Activated CD4-positive, alpha-beta T cell treated with anti-CD3 and anti-CD28 coated beads, Interleukin-2, amount 50 U/mL, for 48 hours (primary cell): Measurements from ENCODE around the gene ATXN7L1.
A peak's percentile ranks its signal among the peaks of the same experiment; 100 is the strongest.
"Not testable (repeated sequence)": the region's sequence is repeated elsewhere in the genome, so short reads cannot be mapped to it uniquely, and the experiment has no call there.

Source experiments
- DNase-seq, 2 experiments: peaks; one replicate each; pipeline ENCODE4 v3.0.0-alpha.2; 2020

ATXN7L1 gene

GRCh38 chr7:105800442-105800841 is 76.0 kb downstream of the ATXN7L1 start:
- DNase-seq = peak; percentile 41 to 53

GRCh38 chr7:105799677-105800076 is 76.7 kb downstream of the ATXN7L1 start:
- no peak for DNase-seq

GRCh38 chr7:105799006-105799405 is 77.4 kb downstream of the ATXN7L1 start:
- no peak for DNase-seq

DNA sequence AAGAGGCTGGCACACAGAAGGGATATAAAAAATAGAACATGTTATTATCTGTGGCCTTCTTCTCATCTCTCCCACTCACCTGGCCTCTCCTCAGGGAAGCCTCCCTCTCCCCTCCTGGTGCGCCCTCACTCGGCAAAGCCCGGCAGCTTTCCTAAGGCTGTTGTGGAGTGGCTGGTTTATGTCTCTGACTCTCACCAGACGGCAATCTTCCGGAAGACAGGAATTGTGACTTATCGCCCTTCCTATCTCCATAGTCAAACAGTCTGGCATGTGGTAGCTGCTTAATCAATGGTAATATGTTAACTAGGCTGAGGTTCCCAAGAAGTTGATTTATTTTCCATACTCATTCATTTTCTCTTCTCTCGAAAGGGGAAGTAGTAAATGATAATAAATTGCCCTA is 78.7 kb downstream of the ATXN7L1 start:
- DNase-seq = no peak

DNA sequence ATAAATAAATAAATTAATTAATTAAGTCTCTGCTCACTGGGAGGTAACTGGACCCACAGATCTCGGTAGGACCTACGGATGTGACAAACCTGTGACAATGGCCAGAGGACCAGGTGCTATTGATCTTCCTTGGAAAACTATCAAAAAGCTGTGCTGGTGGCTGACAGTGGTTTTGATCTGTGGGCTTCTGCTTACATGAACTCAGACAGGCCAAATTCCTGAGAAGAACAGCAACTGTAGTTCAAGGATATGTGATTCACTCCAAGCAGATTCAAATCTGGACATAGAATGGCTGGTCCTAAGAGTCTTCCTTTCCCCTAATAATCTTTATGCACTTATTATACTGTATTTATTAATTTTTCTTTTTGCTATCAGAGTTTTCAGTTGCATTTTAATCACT is 80.0 kb downstream of the ATXN7L1 start:
- no peak for DNase-seq

- no peak for DNase-seq
Measured at GRCh38 chr7:105794741-105795729, 81.4 kb downstream of the ATXN7L1 start.

DNA sequence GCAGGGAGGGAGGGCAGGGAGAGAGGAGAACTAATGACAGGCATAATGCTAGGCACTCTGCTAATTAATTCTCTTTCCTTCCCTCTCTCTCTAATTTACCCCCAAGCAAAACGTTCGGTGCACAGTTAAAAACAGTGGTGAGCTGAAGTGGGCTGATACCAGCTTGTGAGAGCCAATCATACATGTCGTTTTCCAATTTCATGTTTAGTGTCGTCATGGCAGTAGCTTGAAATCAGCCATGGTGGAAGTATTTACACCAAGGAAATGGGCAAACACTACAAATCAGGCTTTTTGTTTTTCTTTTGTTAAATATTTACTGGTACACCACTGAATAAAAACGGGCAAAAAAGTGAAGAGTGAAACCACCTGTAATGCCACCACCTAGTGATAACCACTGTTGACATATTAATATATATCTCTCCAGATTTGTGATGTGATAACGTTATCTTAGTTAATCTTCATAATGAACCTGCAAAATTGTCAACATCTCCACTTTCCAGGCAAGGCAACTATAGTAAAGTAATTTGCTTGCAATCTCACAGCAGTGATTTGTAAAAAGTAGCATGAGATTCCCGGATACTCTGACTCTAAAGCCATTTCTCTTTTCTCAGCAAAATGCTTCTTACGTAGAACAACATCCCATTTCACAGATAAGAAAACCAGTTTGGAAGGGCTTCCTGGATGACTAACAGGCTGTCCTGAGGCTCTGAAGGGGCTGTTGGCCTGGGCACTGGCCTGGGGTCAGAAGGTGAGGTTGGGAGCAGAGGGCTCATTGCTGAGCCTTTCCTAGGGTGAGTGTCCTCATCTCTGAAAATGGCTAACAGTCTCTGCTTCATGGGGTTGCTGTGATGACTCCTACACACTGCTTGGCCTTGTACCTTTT is 83.7 kb downstream of the ATXN7L1 start:
- DNase-seq = no peak

- no peak for DNase-seq
Measured at GRCh38 chr7:105791926-105792325, 84.5 kb downstream of the ATXN7L1 start.

GRCh38 chr7:105790996-105791395 is 85.4 kb downstream of the ATXN7L1 start:
- DNase-seq = no peak

- not testable (repeated sequence) for DNase-seq
Measured at GRCh38 chr7:105790452-105790851, 85.9 kb downstream of the ATXN7L1 start.

DNA sequence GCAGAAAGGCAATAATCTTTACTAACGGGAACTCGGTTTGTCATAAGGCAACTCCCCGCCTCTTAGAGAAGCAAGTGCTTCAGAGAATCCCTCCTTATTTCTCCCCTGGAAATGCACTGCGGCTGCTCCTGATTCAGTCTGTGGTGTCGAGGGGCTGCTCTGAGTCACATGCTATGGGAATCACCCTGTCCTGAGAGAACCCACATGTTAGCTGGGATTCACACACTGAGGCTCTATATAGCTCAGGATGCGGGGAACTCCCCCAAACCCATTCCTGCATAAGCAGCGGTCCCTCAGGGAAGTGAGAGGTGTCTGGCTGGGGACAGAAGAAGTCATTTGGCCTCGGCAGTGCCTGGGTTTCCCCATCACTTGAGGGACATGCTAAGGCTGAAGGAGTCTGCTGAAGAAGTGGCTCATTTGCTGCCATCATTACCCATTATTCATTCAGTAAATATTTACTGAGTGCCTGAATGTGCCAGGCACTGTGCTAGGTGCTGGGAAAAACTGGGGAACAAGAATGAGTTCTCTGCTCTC is 87.5 kb downstream of the ATXN7L1 start:
- DNase-seq = no peak

GRCh38 chr7:105788356-105788755 is 88.0 kb downstream of the ATXN7L1 start:
- DNase-seq = no peak

- no peak for DNase-seq
Measured at GRCh38 chr7:105787793-105788192, 88.6 kb downstream of the ATXN7L1 start.

GRCh38 chr7:105786520-105787470 is 89.6 kb downstream of the ATXN7L1 start:
- no peak for DNase-seq

DNA sequence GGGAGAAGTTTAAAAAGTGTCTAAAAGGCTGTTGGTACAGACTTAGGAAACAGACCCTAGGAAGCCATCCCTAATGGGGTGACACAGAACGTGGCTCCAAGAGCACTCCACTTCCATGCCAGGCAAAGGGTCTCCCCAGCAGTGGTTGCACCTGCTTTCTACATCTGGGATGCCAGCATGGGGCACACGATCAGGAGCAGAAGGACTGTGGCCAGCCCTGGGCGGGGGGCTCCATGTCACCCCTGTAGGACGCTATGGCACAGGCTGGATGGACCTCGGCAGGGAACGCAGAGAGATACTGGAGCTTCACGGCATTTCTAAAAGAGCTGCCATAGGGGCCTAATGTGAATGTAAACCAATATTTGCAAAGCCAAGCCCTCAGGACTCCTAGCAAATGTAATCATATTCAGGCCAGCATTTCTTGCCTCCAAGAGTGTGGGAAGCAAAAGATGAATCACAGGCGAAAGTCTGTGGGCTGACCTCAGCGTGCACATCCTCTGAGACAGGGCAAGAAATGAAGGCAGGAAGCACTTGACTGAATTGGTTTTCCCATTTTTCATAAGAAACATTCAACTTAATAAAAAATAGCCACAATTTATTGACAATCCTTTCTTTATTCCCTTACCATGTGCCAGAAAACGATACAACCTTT is 93.9 kb downstream of the ATXN7L1 start:
- DNase-seq = peak; percentile 60 to 69

DNA sequence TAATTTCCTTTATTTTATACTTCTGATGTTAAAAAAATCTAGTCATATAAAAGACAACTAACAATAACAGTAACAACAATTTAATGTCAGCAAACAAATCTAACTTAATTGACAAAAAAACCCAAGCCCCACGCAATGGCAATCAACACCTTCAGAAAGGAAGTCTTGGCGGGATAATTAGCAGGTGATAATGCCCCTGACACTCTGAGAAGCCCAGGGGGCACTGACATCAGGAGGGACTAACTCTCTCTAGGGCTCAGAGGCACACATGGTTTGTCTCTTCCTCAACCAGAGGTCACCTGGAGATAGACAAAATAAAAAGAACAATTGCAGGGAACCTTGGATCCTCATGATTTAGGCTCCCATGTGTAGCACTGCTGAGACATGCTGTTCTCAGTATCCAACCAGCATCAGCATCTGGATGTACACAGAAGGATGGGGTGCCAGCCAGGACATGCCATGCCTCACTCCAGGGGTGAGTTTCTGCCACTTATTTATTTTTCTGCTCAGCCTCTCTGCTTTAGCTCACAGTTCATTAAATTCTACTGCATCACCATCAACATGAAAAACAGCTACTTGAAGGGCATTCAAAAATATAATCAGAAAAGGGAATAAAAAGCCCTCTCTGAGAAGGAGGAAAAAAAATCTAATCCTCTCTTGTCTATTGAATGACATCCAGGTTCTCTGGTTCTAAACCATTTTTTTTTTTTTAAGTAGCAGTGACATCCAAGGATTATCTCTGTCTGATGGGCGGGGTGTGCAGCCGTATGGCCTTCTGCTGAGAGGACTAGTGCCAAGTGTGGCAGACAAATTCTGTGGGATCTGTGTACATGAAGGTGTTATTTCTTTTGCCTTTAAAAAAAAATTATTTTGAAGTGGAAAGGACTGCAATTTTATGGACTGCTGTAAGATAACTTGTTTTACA is 96.3 kb downstream of the ATXN7L1 start:
- DNase-seq = no peak

GRCh38 chr7:105778956-105779355 is 97.4 kb downstream of the ATXN7L1 start:
- DNase-seq = no peak

DNA sequence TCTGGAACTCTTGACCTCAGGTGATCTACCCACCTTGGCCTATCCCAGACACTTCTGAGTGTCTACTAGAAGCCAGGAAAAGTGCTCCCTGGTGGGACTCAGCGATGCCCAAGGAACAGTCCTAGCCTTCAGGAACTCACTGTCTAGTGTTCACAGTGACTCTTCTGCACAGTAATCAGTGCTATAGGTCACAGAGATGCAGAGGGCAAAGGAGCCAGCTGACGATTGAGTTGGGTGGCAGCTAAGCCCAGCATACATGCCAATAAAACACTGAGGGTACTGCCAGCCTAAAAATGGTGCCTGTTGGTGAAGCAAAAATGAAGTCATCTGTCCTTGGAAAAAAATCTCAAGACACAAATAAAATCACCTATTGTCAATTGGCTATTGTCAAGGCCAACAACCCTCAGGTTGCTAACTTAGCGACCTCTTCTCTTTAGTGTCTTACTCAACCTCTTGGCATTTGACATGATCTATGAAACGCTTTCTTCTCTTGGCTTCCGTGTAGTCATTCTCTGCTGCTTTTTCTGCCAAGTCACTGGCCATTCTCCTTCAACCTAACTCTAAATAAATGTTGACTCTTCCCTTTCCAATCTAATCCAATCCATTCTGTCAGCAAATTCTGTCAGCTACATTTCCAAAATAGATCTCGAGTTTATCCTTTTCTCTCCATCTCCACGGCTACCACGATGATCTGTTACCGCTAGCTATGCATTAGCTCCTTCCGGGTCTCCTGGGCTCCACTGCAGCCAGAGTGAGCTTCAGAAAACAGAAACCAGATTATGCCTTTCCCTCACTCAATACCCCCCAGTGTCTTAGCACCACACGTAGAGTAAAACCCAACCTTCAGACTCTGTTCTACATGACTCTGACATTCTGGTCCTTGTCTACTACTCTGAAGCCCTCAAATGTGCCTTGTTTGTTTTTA is 99.2 kb downstream of the ATXN7L1 start:
- DNase-seq = no peak

DNA sequence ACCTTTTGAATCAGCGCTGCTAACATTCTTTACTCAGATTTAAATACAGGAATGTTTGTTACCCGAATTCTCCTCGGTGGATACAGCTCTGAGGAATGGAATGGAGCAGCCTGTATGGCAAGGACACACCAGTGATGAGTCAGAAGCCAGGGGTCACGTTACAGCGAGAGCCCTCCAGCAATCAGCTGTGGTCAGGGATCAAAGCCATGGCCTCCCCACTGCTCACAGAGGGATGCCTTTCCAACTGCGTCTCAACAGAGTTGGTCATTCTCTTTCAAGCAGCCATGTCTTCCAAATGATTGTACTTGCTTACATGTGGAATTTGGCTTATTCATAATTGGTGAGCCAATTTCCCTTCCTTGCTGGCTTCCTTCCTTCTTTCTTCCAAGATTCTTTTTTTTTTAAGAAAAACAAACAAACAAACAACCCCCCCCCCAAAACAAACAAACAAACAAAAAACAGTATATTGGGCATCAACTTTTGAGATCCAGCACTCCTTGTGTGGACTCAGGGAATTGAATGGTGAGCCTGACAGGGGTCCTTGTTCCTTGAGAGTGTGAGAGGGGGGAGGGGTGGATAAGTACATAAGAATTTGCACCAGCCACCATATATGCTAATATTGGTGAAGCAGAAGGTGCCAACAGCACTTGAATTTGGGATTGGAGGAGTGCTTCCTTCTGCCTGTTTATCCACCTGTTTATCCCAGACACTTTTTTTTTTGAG is 100.2 kb downstream of the ATXN7L1 start:
- DNase-seq = no peak
